Measurements from ENCODE around the gene OR8B2. TPM values are rescaled to one million over a fixed set of nuclear protein-coding genes. Genes with fewer than 3 reads are reported as not detected.

Gene OR8B2, protein sequence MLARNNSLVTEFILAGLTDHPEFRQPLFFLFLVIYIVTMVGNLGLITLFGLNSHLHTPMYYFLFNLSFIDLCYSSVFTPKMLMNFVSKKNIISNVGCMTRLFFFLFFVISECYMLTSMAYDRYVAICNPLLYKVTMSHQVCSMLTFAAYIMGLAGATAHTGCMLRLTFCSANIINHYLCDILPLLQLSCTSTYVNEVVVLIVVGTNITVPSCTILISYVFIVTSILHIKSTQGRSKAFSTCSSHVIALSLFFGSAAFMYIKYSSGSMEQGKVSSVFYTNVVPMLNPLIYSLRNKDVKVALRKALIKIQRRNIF
- total RNA-seq: not detected
- not detected for polyA plus RNA-seq
- long read RNA-seq, donor 1: 0 reads
- long read RNA-seq, donor 2: 0 reads
- long read RNA-seq, donor 3: 0 reads
- long read RNA-seq, donor 4: 0 reads
- long read RNA-seq, donor 5: 0 reads
- long read RNA-seq, donor 6: 0 reads
- long read RNA-seq, donor 7: 0 reads
- long read RNA-seq, donor 8: 0 reads
- long read RNA-seq, donor 9: 0 reads
- long read RNA-seq, donor 10: 0 reads

DNA sequence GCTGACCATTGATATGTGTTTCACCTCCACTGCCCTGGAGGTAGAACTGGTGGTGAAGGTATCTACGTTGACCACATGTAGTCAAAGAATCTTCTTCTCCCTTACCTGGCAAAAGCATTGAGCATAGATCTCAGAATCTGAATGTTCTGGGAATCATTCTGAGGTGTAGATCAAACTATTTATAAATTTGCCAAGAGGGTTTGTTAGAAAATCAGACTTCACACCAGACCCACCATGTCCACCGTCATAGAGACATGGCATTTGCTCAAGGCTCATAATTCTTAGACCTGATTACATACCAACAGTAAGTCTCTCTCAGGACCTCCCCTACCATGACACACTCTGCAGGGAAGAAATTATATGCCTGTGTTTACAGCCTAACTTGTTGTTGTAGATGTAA, at the start of gene OR8B2:
Gene OR8B2 (minus strand): TSS at position 101 of the 400 bp plus-strand sequence. CDS start 1,156 bp downstream, outside the sequence.
- no peak within 1 kb of the TSS for H3K4me3 ChIP-seq
- no peak for TF ChIP-seq EP300 (IDR thresholded peaks at IDR 0.05)
- no peak for TF ChIP-seq POLR2AphosphoS5 (IDR thresholded peaks at IDR 0.05)
- TF ChIP-seq, protein P1, sequence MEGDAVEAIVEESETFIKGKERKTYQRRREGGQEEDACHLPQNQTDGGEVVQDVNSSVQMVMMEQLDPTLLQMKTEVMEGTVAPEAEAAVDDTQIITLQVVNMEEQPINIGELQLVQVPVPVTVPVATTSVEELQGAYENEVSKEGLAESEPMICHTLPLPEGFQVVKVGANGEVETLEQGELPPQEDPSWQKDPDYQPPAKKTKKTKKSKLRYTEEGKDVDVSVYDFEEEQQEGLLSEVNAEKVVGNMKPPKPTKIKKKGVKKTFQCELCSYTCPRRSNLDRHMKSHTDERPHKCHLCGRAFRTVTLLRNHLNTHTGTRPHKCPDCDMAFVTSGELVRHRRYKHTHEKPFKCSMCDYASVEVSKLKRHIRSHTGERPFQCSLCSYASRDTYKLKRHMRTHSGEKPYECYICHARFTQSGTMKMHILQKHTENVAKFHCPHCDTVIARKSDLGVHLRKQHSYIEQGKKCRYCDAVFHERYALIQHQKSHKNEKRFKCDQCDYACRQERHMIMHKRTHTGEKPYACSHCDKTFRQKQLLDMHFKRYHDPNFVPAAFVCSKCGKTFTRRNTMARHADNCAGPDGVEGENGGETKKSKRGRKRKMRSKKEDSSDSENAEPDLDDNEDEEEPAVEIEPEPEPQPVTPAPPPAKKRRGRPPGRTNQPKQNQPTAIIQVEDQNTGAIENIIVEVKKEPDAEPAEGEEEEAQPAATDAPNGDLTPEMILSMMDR (IDR thresholded peaks at IDR 0.05): no peak
- no peak for TF ChIP-seq POLR2A (IDR thresholded peaks at IDR 0.05)
- WGBS, 5 donors: 68 to 90% (median 83%) methylated on average over 2 of the region's 2 CpGs

DNA sequence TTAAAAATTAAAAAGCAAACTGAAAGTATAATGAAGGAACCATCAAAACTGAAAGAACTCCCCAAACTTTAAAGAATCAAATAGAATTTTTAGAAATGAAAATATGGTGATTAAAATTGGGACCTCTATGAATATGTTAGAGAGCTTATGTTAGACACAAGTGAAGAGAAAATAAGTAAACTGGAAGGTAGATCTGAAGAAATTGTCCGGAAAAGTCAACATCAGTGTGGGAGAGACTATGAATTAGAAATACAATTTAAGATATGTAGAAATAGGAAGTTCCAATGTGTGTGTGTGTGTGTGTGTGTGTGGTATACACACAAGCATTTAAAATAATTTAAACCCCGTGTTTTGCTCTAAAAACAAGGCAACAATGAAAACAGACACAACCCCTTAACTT, 45.3 kb upstream of the OR8B2 start:
- H3K4me3 ChIP-seq: no peak overlapping the region
- 57 to 71% (median 64%) methylated on average over 2 of the region's 2 CpGs for WGBS, 5 donors
- TF ChIP-seq POLR2A (IDR thresholded peaks at IDR 0.05): no peak
- TF ChIP-seq EP300 (IDR thresholded peaks at IDR 0.05): no peak
- TF ChIP-seq, protein P1 (IDR thresholded peaks at IDR 0.05): no peak
- no peak for TF ChIP-seq POLR2AphosphoS5 (IDR thresholded peaks at IDR 0.05)
- H3K27me3 ChIP-seq: no peaks in the 10 kb centered on the region
- no peak for DNase-seq
- H3K4me1 ChIP-seq: no peaks in the 10 kb centered on the region
- peaks cover 0 to 7% (median 2%) of the 10 kb centered on the region in 4 donors for H3K9me3 ChIP-seq
- H3K36me3 ChIP-seq: no peaks in the 10 kb centered on the region
- intact Hi-C loops (cut with DNase I; ENCODE audit: low total_unique reads): no loop called here
- no peak overlapping the region for H3K27ac ChIP-seq

More for the DNA sequence above, at the start of gene OR8B2:
- Histone ChIP-seq H3K9me3 (no peaks in the 10 kb centered on the region), H3K27me3 (no peaks in the 10 kb centered on the region), H3K36me3 (no peaks in the 10 kb centered on the region), H3K4me1 (no peaks in the 10 kb centered on the region), H3K27ac (no peak within 1 kb of the TSS)
- intact Hi-C loops (cut with DNase I; ENCODE audit: low total_unique reads): no loop called here
- DNase-seq: no peak

DNA sequence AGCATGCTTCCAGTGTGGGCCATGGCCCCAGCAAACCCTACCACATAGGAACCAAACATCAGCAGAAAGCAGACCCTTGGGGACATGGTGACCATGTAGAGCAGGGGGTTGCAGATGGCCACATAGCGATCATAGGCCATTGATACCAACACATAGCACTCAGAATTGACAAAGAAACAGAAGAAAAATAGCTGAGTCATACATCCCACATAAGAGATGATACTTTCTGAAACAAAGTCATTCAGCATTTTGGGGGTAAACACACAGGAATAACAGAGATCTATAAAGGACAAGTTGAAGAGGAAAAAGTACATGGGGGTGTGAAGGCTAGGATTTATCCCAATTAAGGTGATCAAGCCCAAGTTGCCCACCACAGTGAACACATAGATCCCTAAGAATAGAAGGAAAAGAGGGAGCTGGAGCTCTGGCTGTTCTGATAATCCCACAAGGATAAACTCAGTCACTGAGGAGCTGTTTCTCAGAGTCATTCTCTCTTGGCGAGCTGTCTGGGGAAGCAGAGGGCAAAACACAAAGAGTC, 40.2 kb upstream of the OR8B2 start, which contains the start of gene OR8B4:
Gene OR8B4 (minus strand): TSS at position 488 of the 538 bp plus-strand sequence. CDS start 0 bp downstream, at position 488.
- WGBS, 5 donors: 57 to 93% (median 87%) methylated on average over 2 of the region's 2 CpGs
- no peaks in the 10 kb centered on the region for H3K4me1 ChIP-seq
- TF ChIP-seq, protein P1 (IDR thresholded peaks at IDR 0.05): no peak
- no peak for TF ChIP-seq POLR2A (IDR thresholded peaks at IDR 0.05)
- TF ChIP-seq EP300 (IDR thresholded peaks at IDR 0.05): no peak
- no peak for TF ChIP-seq POLR2AphosphoS5 (IDR thresholded peaks at IDR 0.05)
- no peak within 1 kb of the TSS for H3K4me3 ChIP-seq
- H3K36me3 ChIP-seq: no peaks in the 10 kb centered on the region
- no peak for DNase-seq
- intact Hi-C loops (cut with DNase I; ENCODE audit: low total_unique reads): no loop called here
- H3K27ac ChIP-seq: no peak within 1 kb of the TSS
- H3K27me3 ChIP-seq: peaks cover 0 to 9% (median 0%) of the 10 kb centered on the region in 3 donors
- H3K9me3 ChIP-seq: peaks cover 0 to 4% (median 0%) of the 10 kb centered on the region in 4 donors

DNA sequence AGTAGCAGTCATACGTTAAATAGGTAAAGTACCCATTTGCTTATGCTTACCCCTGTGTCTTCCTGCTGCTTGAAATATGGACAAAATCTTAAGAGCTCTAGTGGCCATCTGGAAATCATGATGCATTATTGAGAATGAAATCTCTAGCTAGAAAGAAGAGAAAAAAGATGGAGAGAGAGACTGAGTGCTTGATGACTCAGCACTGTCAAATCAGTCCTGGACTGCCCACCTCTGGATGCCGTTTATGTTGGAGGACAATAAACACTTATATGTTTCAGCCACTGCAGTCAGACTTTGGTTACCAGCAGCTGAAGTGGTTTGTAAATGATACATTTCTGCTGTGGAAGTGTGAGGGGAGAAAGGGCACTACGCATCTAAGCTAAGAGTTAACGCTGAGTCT, 36.7 kb upstream of the OR8B2 start:
- intact Hi-C loops (cut with DNase I; ENCODE audit: low total_unique reads): no loop called here
- no peaks in the 10 kb centered on the region for H3K36me3 ChIP-seq
- DNase-seq: no peak
- 73 to 78% (median 75%) methylated on average over 4 of the region's 4 CpGs for WGBS, 5 donors
- H3K27ac ChIP-seq: no peak overlapping the region
- no peaks in the 10 kb centered on the region for H3K4me1 ChIP-seq
- peaks cover 0 to 12% (median 0%) of the 10 kb centered on the region in 3 donors for H3K27me3 ChIP-seq
- no peaks in the 10 kb centered on the region for H3K9me3 ChIP-seq
- H3K4me3 ChIP-seq: no peak overlapping the region
- TF ChIP-seq POLR2A (IDR thresholded peaks at IDR 0.05): no peak
- TF ChIP-seq POLR2AphosphoS5 (IDR thresholded peaks at IDR 0.05): no peak
- TF ChIP-seq EP300 (IDR thresholded peaks at IDR 0.05): no peak
- TF ChIP-seq, protein P1 (IDR thresholded peaks at IDR 0.05): no peak
